Measurements from ENCODE around the gene ADCY1.

Gene ADCY1

GRCh38 chr7:45681596-45682357 is 107.6 kb downstream of the ADCY1 start:
- peaks cover 7% of the 10 kb centered on the region for H3K4me1 ChIP-seq (ENCODE audit: insufficient read depth, insufficient read length)
- no peak overlapping the region for H3K4me3 ChIP-seq (ENCODE audit: insufficient read length, low read depth)
- peaks cover 5% of the 10 kb centered on the region for H3K36me3 ChIP-seq (ENCODE audit: insufficient read depth, insufficient read length, low read length)
- no peaks in the 10 kb centered on the region for H3K27me3 ChIP-seq (ENCODE audit: insufficient read depth, insufficient read length)
- no peaks in the 10 kb centered on the region for H3K9me3 ChIP-seq (ENCODE audit: insufficient read depth, low read length)
- DNase-seq (ENCODE audit: low read depth, low spot score) = no peak
- no peak overlapping the region for H3K9ac ChIP-seq (ENCODE audit: insufficient read length, low read depth)
- no peak for TF ChIP-seq SUZ12 (IDR thresholded peaks at IDR 0.05; ENCODE audit: extremely low read depth, insufficient read depth, insufficient read length)
- no peak for TF ChIP-seq ZNF274 (IDR thresholded peaks at IDR 0.05; ENCODE audit: low read depth, low read length)
- no peak for TF ChIP-seq YY1 (IDR thresholded peaks at IDR 0.05; ENCODE audit: insufficient read depth, insufficient read length)

GRCh38 chr7:45682358-45682735 is 108.2 kb downstream of the ADCY1 start:
- Histone ChIP-seq H3K27me3 (ENCODE audit: insufficient read depth, insufficient read length) (no peaks in the 10 kb centered on the region), H3K9ac (ENCODE audit: insufficient read length, low read depth) (no peak overlapping the region), H3K9me3 (ENCODE audit: insufficient read depth, low read length) (no peaks in the 10 kb centered on the region), H3K4me1 (ENCODE audit: insufficient read depth, insufficient read length) (peaks cover 7% of the 10 kb centered on the region), H3K36me3 (ENCODE audit: insufficient read depth, insufficient read length, low read length) (peaks cover 5% of the 10 kb centered on the region), H3K4me3 (ENCODE audit: insufficient read length, low read depth) (no peak overlapping the region)
- TF ChIP-seq SUZ12 (IDR thresholded peaks at IDR 0.05; ENCODE audit: extremely low read depth, insufficient read depth, insufficient read length) (no peak), YY1 (IDR thresholded peaks at IDR 0.05; ENCODE audit: insufficient read depth, insufficient read length) (no peak), ZNF274 (IDR thresholded peaks at IDR 0.05; ENCODE audit: low read depth, low read length) (no peak)
- no peak for DNase-seq (ENCODE audit: low read depth, low spot score)

- Histone ChIP-seq H3K9ac (ENCODE audit: insufficient read length, low read depth) (no peak overlapping the region), H3K4me3 (ENCODE audit: insufficient read length, low read depth) (no peak overlapping the region), H3K9me3 (ENCODE audit: insufficient read depth, low read length) (no peaks in the 10 kb centered on the region), H3K4me1 (ENCODE audit: insufficient read depth, insufficient read length) (peaks cover 7% of the 10 kb centered on the region), H3K27me3 (ENCODE audit: insufficient read depth, insufficient read length) (no peaks in the 10 kb centered on the region), H3K36me3 (ENCODE audit: insufficient read depth, insufficient read length, low read length) (peaks cover 5% of the 10 kb centered on the region)
- TF ChIP-seq YY1 (IDR thresholded peaks at IDR 0.05; ENCODE audit: insufficient read depth, insufficient read length) (no peak), ZNF274 (IDR thresholded peaks at IDR 0.05; ENCODE audit: low read depth, low read length) (no peak), SUZ12 (IDR thresholded peaks at IDR 0.05; ENCODE audit: extremely low read depth, insufficient read depth, insufficient read length) (no peak)
- DNase-seq (ENCODE audit: low read depth, low spot score) = no peak
Measured at GRCh38 chr7:45682836-45683555, 108.8 kb downstream of the ADCY1 start.

DNA sequence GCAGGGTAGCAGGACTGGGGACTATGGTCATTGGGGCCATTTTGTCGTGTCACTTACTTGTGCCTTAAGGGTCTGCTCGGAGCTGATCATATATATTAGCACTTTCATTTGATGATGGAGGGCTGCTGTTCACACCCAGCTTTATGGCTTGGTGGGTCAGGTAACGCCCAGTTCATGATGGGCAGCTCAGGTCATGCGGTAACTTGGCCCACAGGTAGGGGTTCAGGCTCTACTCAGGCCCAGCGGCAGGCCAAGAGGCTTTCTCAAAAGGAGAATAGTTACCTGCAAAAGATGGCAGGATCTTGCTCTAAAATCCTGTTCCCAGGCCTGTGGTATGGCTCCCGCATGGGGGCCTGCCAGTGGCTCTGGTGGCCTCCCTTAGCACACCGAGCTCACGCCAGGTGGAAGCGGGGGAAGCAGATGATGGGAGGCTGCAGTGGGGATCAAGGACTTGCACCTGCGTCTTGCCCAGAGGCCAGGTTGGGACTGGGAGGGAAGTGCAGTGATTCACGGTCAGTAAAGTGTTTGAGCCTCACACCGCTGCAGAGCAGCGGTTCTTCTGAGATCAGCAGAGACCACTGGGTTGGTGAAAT is 109.5 kb downstream of the ADCY1 start:
- H3K9ac ChIP-seq (ENCODE audit: insufficient read length, low read depth) = no peak overlapping the region
- H3K4me3 ChIP-seq (ENCODE audit: insufficient read length, low read depth) = no peak overlapping the region
- TF ChIP-seq ZNF274 (IDR thresholded peaks at IDR 0.05; ENCODE audit: low read depth, low read length) (no peak), YY1 (IDR thresholded peaks at IDR 0.05; ENCODE audit: insufficient read depth, insufficient read length) (no peak), SUZ12 (IDR thresholded peaks at IDR 0.05; ENCODE audit: extremely low read depth, insufficient read depth, insufficient read length) (no peak)
- no peaks in the 10 kb centered on the region for H3K27me3 ChIP-seq (ENCODE audit: insufficient read depth, insufficient read length)
- no peaks in the 10 kb centered on the region for H3K9me3 ChIP-seq (ENCODE audit: insufficient read depth, low read length)
- peaks cover 3% of the 10 kb centered on the region for H3K36me3 ChIP-seq (ENCODE audit: insufficient read depth, insufficient read length, low read length)
- no peak for DNase-seq (ENCODE audit: low read depth, low spot score)
- peaks cover 7% of the 10 kb centered on the region for H3K4me1 ChIP-seq (ENCODE audit: insufficient read depth, insufficient read length)

DNA sequence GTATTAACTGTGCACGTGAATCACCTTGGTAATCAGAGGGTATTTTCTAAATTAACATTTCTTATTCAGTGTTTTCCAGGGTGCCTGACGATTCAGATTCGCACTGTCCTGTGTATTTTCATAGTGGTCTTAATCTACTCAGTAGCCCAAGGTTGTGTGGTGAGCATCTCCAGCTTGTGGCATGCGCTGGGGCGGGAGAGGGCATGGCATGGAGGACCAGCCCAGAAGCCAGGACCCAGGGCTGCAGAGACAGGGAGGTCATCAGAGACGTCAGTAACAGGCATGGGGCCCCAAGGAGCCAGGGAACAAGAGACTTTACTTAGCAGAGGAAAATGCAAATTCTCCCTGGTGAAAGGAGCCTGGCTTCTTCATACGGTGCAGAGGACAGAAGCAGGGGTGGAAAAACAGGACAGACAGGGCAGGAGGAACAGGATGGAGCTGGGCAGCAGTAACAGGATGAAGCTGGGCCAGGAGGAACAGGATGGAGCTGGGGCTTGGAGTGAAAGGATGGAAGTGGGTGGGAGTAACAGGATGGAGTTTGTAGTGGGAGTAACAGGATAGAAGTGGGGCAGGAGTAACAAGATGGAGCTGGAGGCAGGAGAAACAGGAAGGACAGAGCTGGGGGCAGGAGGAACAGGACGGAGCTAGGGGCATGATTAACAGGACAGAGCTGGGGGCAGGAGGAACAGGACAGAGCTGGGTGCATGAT is 110.9 kb downstream of the ADCY1 start:
- Histone ChIP-seq H3K9me3 (ENCODE audit: insufficient read depth, low read length) (no peaks in the 10 kb centered on the region), H3K4me3 (ENCODE audit: insufficient read length, low read depth) (no peak overlapping the region), H3K36me3 (ENCODE audit: insufficient read depth, insufficient read length, low read length) (no peaks in the 10 kb centered on the region), H3K4me1 (ENCODE audit: insufficient read depth, insufficient read length) (peaks cover 7% of the 10 kb centered on the region), H3K27me3 (ENCODE audit: insufficient read depth, insufficient read length) (no peaks in the 10 kb centered on the region), H3K9ac (ENCODE audit: insufficient read length, low read depth) (no peak overlapping the region)
- DNase-seq (ENCODE audit: low read depth, low spot score) = no peak
- no peak for TF ChIP-seq SUZ12 (IDR thresholded peaks at IDR 0.05; ENCODE audit: extremely low read depth, insufficient read depth, insufficient read length)
- no peak for TF ChIP-seq YY1 (IDR thresholded peaks at IDR 0.05; ENCODE audit: insufficient read depth, insufficient read length)
- TF ChIP-seq ZNF274 (IDR thresholded peaks at IDR 0.05; ENCODE audit: low read depth, low read length) = no peak

DNA sequence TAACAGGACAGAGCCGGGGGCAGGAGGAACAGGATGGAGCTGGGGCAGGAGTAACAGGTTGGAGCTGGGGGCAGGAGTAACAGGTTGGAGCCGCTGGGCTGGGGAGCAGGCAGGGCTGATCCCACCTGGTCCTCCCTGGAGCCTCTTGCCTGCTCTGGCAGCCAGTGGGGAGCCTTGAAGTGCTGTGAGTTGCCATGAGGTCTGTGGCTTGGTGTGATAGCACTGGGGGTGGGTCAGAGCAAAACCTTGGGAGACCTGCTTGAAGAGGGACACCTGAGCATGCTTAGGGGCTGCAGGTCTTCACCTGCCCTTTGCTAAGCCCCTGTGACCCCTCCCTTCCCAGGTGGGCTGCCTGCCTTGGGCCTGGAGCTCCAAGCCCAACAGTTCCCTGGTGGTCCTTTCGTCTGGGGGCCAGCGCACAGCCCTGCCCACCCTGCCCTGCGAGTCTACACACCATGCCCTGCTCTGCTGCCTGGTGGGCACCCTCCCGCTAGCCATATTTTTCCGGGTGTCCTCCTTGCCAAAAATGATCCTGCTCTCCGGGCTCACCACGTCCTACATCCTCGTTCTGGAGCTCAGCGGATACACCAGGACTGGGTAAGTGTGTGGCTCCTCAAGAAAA is 111.6 kb downstream of the ADCY1 start:
- Histone ChIP-seq H3K27me3 (ENCODE audit: insufficient read depth, insufficient read length) (no peaks in the 10 kb centered on the region), H3K9me3 (ENCODE audit: insufficient read depth, low read length) (no peaks in the 10 kb centered on the region), H3K4me1 (ENCODE audit: insufficient read depth, insufficient read length) (peaks cover 7% of the 10 kb centered on the region), H3K9ac (ENCODE audit: insufficient read length, low read depth) (no peak overlapping the region), H3K36me3 (ENCODE audit: insufficient read depth, insufficient read length, low read length) (no peaks in the 10 kb centered on the region), H3K4me3 (ENCODE audit: insufficient read length, low read depth) (no peak overlapping the region)
- no peak for DNase-seq (ENCODE audit: low read depth, low spot score)
- no peak for TF ChIP-seq SUZ12 (IDR thresholded peaks at IDR 0.05; ENCODE audit: extremely low read depth, insufficient read depth, insufficient read length)

All from NT2/D1 (cell line).